Caco-2 (cell line): ENCODE data around the gene PLEKHN1. TPM values are rescaled to one million over a fixed set of nuclear protein-coding genes. Genes with fewer than 3 reads are reported as not detected.
"Not testable (repeated sequence)": the region's sequence is repeated elsewhere in the genome, so short reads cannot be mapped to it uniquely, and the experiment has no call there.

ENCODE experiments used
- BruUV-seq: library from RNA; stranded (reverse); fragments of 400-500 nt; replicated peaks from 2 replicates; lab custom pipeline; 2021; lab: Mats Ljungman, UMichigan
- CTCF ChIA-PET: fragments of 300-600 bp; sonication (Branson Sonifier 250); formaldehyde crosslinking; loops from one replicate; lab custom pipeline; 2022; ENCODE audit warnings: antibody characterized with exemption; lab: Charles Lee
- POLR2A ChIA-PET: fragments of 300-600 bp; sonication (Branson Sonifier 250); formaldehyde crosslinking; loops from one replicate; lab custom pipeline; 2022; ENCODE audit warnings: antibody characterized with exemption; lab: Charles Lee
- DNase-seq, 2 experiments: peaks; one replicate each; pipeline versions ENCODE4 v3.0.0 to v3.0.0-alpha.2; 2020 to 2022
- H3K27me3 ChIP-seq: replicated peaks from 2 replicates; pipeline ENCODE4 v1.6.0; 2011; ENCODE audit warnings: low read length; ENCODE audit not compliant: control insufficient read depth, insufficient read depth
- H3K36me3 ChIP-seq: 2 replicates; pipeline ENCODE4 v1.5.1; 2011; ENCODE audit warnings: low read length; ENCODE audit not compliant: control insufficient read depth, insufficient read depth
- H3K4me1 ChIP-seq: fragments of 250-450 bp; sonication (Bioruptor Pico); 2 replicates; pipeline ENCODE4 v1.5.1; 2020; ENCODE audit warnings: mild to moderate bottlenecking
- H3K4me3 ChIP-seq: 2 replicates; pipeline ENCODE4 v1.5.1; 2011; ENCODE audit warnings: low read depth, mild to moderate bottlenecking, control low read depth, low read length
- H3K9me3 ChIP-seq: fragments of 250-450 bp; sonication (Bioruptor Pico); 2 replicates; pipeline ENCODE4 v1.5.1; 2020; ENCODE audit warnings: mild to moderate bottlenecking, moderate library complexity
- H3K27ac Mint-ChIP-seq: one replicate; pipeline ENCODE4 v1.8.0; 2022; ENCODE audit warnings: mixed read lengths; ENCODE audit not compliant: unreplicated experiment
- H3K27me3 Mint-ChIP-seq: one replicate; pipeline ENCODE4 v1.8.0; 2022; ENCODE audit warnings: mixed read lengths; ENCODE audit not compliant: insufficient read depth, unreplicated experiment
- H3K36me3 Mint-ChIP-seq: one replicate; pipeline ENCODE4 v1.8.0; 2022; ENCODE audit warnings: mild to moderate bottlenecking, mixed read lengths; ENCODE audit not compliant: insufficient read depth, unreplicated experiment
- H3K4me1 Mint-ChIP-seq: one replicate; pipeline ENCODE4 v1.8.0; 2022; ENCODE audit warnings: low read depth, mixed read lengths; ENCODE audit not compliant: unreplicated experiment
- H3K4me3 Mint-ChIP-seq: one replicate; pipeline ENCODE4 v1.8.0; 2022; ENCODE audit warnings: mild to moderate bottlenecking, moderate library complexity, mixed read lengths; ENCODE audit not compliant: unreplicated experiment
- H3K9me3 Mint-ChIP-seq: one replicate; pipeline ENCODE4 v1.8.0; 2022; ENCODE audit warnings: mixed read lengths; ENCODE audit not compliant: unreplicated experiment
- CTCF ChIP-seq, 2 experiments: fragments of 200-600 bp in 1 of 2; IDR thresholded peaks; 1 replicate in 1 of 2; 2 replicates in 1 of 2; pipeline versions ENCODE4 v1.5.1 to v1.8.0; 2011 to 2022; ENCODE audit warnings: antibody characterized with exemption in 1 of 2, control low read depth in 1 of 2, inconsistent platforms in 1 of 2, low read depth in 1 of 2, low read length in 1 of 2, mild to moderate bottlenecking in 1 of 2, moderate library complexity in 1 of 2; ENCODE audit not compliant: insufficient read depth in 1 of 2, severe bottlenecking in 1 of 2, unreplicated experiment in 1 of 2
- intact Hi-C: fragments of 100-400 bp; cut with micrococcal nuclease; formaldehyde crosslinking; loops from one replicate; pipeline ENCODE4 v1.10.0; 2022; ENCODE audit not compliant: unreplicated experiment
- total RNA-seq: library from RNA; stranded (reverse); gene quantifications from 2 replicates; pipeline ENCODE4 v1.2.3, GENCODE V29; 2022

Gene PLEKHN1
- total RNA-seq, 1 experiment from 2014 or later, result 3.1 TPM

DNA sequence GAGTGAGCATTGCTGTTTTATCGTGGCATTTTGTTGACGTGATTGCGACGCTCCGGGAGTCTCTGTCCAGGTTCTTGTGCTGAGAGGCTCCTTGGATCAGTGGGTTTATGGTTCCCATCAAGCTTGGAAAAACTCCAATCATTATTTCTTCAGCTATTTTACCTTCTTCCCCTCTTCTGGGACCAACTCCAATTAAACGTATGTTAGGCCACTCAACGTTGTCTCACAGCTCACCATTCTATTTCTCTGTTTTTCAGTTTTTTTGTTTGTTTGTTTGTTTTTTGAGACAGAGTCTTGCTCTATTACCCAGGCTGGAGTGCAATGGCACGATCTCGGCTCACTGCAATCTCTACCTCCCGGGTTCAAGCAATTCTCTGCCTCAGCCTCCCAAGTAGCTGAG is 25.6 kb downstream of the PLEKHN1 start:
- Histone ChIP-seq H3K36me3 (no peaks in the 10 kb centered on the region), H3K9me3 (peaks cover 8% of the 10 kb centered on the region; the same call in 1 of the 2 replicates), H3K4me1 (peaks cover 8% of the 10 kb centered on the region), H3K27me3 (no peaks in the 10 kb centered on the region), H3K4me3 (no peak overlapping the region)
- intact Hi-C loops, result no loop called here
- no TSS peak for BruUV-seq
- H3K4me1 Mint-ChIP-seq, result no peaks in the 10 kb centered on the region
- DNase-seq, result no peak
- peaks cover 35% of the 10 kb centered on the region for H3K36me3 Mint-ChIP-seq
- TF ChIP-seq CTCF (IDR thresholded peaks at IDR 0.05; ENCODE audit: insufficient read depth in 1 of 2, low read depth in 1 of 2, low read length in 1 of 2, severe bottlenecking in 1 of 2, unreplicated experiment in 1 of 2), result no peak
- H3K4me3 Mint-ChIP-seq, result no peak overlapping the region
- CTCF ChIA-PET, result no interaction called here
- no peak overlapping the region for H3K27ac Mint-ChIP-seq
- H3K9me3 Mint-ChIP-seq, result no peaks in the 10 kb centered on the region
- no peaks in the 10 kb centered on the region for H3K27me3 Mint-ChIP-seq
- POLR2A ChIA-PET, result no interaction called here

DNA sequence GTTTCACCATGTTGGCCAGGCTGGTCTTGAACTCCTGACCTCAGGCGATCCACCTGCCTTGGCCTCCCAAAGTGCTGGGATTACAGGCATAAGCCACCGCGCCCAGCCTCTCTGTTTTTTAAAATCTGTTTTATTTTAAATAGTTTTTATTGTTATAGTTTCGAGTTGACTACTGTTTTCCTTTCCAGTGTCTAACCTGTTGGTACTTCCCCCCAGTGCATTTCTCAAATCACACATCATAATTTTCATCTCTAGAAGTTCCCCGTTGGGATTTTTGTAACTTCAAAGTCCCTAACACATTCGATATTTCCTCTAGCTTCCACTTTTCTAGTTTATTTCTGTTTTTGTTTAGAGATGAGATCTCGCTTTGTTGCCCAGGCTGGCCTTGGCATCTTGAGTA is 26.1 kb downstream of the PLEKHN1 start:
- BruUV-seq, result no TSS peak
- POLR2A ChIA-PET, result no interaction called here

DNA sequence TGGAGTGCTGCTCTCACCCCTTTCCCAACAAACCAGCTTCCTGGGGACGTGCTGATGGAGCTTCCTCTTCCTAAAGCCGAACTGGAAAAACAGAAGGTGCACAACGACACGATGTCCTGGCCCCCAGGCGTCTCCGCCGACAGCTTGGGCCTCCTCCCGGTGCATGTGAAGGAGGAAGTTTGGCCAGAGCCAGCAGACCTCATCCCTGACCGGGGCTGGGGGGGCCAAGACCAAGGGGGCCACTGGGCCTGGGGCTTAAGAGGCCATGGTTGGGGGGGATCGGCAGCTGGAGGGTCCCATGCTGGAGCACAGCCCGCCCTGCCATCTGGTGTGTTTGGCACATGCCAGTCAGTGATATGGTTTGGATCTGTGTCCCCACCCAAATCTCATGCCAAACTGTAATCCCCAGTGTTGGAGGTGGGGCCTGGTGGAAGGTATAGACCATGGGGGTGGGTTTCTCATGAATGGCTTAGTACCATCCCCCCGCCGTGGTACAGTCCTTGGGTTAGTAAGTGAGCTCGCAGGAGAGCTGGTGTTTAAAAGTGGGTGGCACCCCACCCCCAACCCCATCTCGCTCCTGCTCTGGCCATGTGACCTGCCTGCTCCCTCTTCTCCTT is 27.2 kb downstream of the PLEKHN1 start:
- H3K4me3 ChIP-seq, result no peak overlapping the region
- intact Hi-C loops, result no loop called here

More for the DNA sequence above, 26.1 kb downstream of the PLEKHN1 start:
- H3K4me3 Mint-ChIP-seq, result no peak overlapping the region
- no peaks in the 10 kb centered on the region for H3K9me3 Mint-ChIP-seq
- Histone ChIP-seq H3K27me3 (no peaks in the 10 kb centered on the region), H3K4me1 (peaks cover 8% of the 10 kb centered on the region), H3K9me3 (peaks cover 8% of the 10 kb centered on the region; the same call in 1 of the 2 replicates), H3K4me3 (no peak overlapping the region), H3K36me3 (no peaks in the 10 kb centered on the region)
- peaks cover 35% of the 10 kb centered on the region for H3K36me3 Mint-ChIP-seq
- CTCF ChIA-PET, result no interaction called here
- no peaks in the 10 kb centered on the region for H3K4me1 Mint-ChIP-seq
- no peak for DNase-seq
- no peak overlapping the region for H3K27ac Mint-ChIP-seq
- no peaks in the 10 kb centered on the region for H3K27me3 Mint-ChIP-seq
- TF ChIP-seq CTCF (IDR thresholded peaks at IDR 0.05; ENCODE audit: insufficient read depth in 1 of 2, low read depth in 1 of 2, low read length in 1 of 2, severe bottlenecking in 1 of 2, unreplicated experiment in 1 of 2), result no peak
- intact Hi-C loops, result no loop called here

GRCh38 chr1:994546-994945 is 28.3 kb downstream of the PLEKHN1 start:
- H3K9me3 ChIP-seq, H3K27me3 Mint-ChIP-seq, H3K27me3 ChIP-seq, POLR2A ChIA-PET, H3K4me3 ChIP-seq, H3K36me3 ChIP-seq, intact Hi-C loops, H3K27ac Mint-ChIP-seq, H3K4me3 Mint-ChIP-seq, DNase-seq, H3K9me3 Mint-ChIP-seq, H3K4me1 Mint-ChIP-seq, CTCF ChIA-PET, BruUV-seq: not testable (repeated sequence)
- H3K36me3 Mint-ChIP-seq, result peaks cover 28% of the 10 kb centered on the region
- H3K4me1 ChIP-seq, result peaks cover 19% of the 10 kb centered on the region

More for the DNA sequence above, 27.2 kb downstream of the PLEKHN1 start:
- no peaks in the 10 kb centered on the region for H3K27me3 Mint-ChIP-seq
- DNase-seq, result no peak
- ChIA-PET CTCF (interaction anchor here (1.5 kb wide), 1 partner anchor 9 kb away, joined by 4 read pairs; no protein-coding TSS in a partner anchor), POLR2A (no interaction called here)
- peaks cover 35% of the 10 kb centered on the region for H3K36me3 Mint-ChIP-seq
- no peaks in the 10 kb centered on the region for H3K9me3 Mint-ChIP-seq
- no peak overlapping the region for H3K4me3 Mint-ChIP-seq
- no peaks in the 10 kb centered on the region for H3K4me1 Mint-ChIP-seq
- Histone ChIP-seq H3K36me3 (no peaks in the 10 kb centered on the region), H3K4me1 (peaks cover 19% of the 10 kb centered on the region), H3K27me3 (no peaks in the 10 kb centered on the region), H3K9me3 (peaks cover 8% of the 10 kb centered on the region; the same call in 1 of the 2 replicates)
- H3K27ac Mint-ChIP-seq, result no peak overlapping the region
- BruUV-seq, result no TSS peak
- TF ChIP-seq CTCF (IDR thresholded peaks at IDR 0.05; ENCODE audit: insufficient read depth in 1 of 2, low read depth in 1 of 2, low read length in 1 of 2, severe bottlenecking in 1 of 2, unreplicated experiment in 1 of 2), result no peak
